ENCODE data around the gene SLC24A3.

DNA sequence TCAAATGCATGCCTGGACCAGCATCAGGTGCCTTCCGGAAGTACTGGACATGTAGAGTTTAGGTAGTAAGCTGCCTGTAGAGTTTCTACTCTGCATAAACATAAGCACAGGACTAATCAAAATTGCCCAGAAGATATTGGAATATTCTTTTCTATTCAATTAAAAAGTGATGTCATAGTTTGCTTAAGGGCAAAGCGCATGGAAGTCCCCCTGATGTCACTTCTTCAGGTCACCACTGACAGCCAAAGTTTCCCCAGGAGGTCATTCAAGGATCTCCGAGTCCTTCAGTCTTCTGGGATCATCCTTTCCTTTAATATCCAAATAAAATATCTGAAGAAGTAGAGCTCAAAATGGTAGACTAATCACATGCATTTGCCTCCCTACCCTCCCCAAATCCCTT is 528.1 kb downstream of the SLC24A3 start:
- TF ChIP-seq, protein P1, sequence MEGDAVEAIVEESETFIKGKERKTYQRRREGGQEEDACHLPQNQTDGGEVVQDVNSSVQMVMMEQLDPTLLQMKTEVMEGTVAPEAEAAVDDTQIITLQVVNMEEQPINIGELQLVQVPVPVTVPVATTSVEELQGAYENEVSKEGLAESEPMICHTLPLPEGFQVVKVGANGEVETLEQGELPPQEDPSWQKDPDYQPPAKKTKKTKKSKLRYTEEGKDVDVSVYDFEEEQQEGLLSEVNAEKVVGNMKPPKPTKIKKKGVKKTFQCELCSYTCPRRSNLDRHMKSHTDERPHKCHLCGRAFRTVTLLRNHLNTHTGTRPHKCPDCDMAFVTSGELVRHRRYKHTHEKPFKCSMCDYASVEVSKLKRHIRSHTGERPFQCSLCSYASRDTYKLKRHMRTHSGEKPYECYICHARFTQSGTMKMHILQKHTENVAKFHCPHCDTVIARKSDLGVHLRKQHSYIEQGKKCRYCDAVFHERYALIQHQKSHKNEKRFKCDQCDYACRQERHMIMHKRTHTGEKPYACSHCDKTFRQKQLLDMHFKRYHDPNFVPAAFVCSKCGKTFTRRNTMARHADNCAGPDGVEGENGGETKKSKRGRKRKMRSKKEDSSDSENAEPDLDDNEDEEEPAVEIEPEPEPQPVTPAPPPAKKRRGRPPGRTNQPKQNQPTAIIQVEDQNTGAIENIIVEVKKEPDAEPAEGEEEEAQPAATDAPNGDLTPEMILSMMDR (IDR thresholded peaks at IDR 0.05), result no peak
- TF ChIP-seq POLR2A (IDR thresholded peaks at IDR 0.05), result no peak

All from suprapubic skin (tissue), 3 donors.